H1 (cell line): Measurements from ENCODE around the gene PCDHGA1. TPM values are rescaled to one million over a fixed set of nuclear protein-coding genes. Genes with fewer than 3 reads are reported as not detected.

ENCODE experiments used
- JUN ChIP-seq: IDR thresholded peaks from 2 replicates; pipeline ENCODE4 v1.6.1; 2011; ENCODE audit warnings: low read depth, mild to moderate bottlenecking, improper control_type of control experiment, low read length
- KDM4A ChIP-seq: IDR thresholded peaks from one replicate; pipeline ENCODE4 v1.7.1; 2012; ENCODE audit warnings: low read depth, mild to moderate bottlenecking, moderate library complexity, low read length, inconsistent platforms; ENCODE audit not compliant: severe bottlenecking
- RAD21 ChIP-seq, 2 experiments: IDR thresholded peaks in 1 of 2; conservative IDR thresholded peaks in 1 of 2; 2 replicates each; pipeline ENCODE4 v1.6.1; 2011; ENCODE audit warnings: low read depth in 2 of 2, low read length in 2 of 2, improper control_type of control experiment in 1 of 2, inconsistent platforms in 1 of 2, mild to moderate bottlenecking in 1 of 2, moderate library complexity in 1 of 2
- TEAD4 ChIP-seq: IDR thresholded peaks from 2 replicates; pipeline ENCODE4 v1.6.1; 2012; ENCODE audit warnings: low read depth, low read length, inconsistent platforms, mixed read lengths
- polyA plus RNA-seq, 7 experiments: library from polyadenylated mRNA; depleted of rRNA in 3 of 7; stranded (reverse) in 5 of 7; unstranded in 2 of 7; fragments of >200 nt in 5 of 7; fragments of 200-250 nt in 2 of 7; gene quantifications; 1 replicate in 5 of 7; 2 replicates in 1 of 7; 4 replicates in 1 of 7; pipeline versions ENCODE4 v1.2.1 to v1.2.3, GENCODE V29; 2011 to 2013; ENCODE audit warnings: missing spikeins in 2 of 7, mixed read lengths in 2 of 7
- total RNA-seq: library from RNA; stranded (reverse); fragmentation: NEBNext Ultra II Directional; extraction: Animal tissue kit (Norgen Biotek cat#: 25700); gene quantifications from 2 replicates; pipeline ENCODE4 v1.2.1, GENCODE V29; 2021
- TF ChIP-seq, protein P1 (sequence below): IDR thresholded peaks from 2 replicates; pipeline ENCODE4 v1.6.1; 2011; ENCODE audit warnings: low read length, improper control_type of control experiment

The PCDHGA1 gene
- total and polyA plus RNA-seq, 2 of the 8 experiments (the other 6 are each of a cell fraction or from before 2014, with no cell fraction given) = 0.57 to 0.89 TPM

- TF ChIP-seq RAD21 (IDR thresholded peaks at IDR 0.05 in 1 of 2, conservative IDR thresholded peaks at IDR 0.05 in 1 of 2; ENCODE audit: low read depth in 2 of 2, low read length in 2 of 2) = no peak
- no peak for TF ChIP-seq JUN
- TF ChIP-seq, protein P1, sequence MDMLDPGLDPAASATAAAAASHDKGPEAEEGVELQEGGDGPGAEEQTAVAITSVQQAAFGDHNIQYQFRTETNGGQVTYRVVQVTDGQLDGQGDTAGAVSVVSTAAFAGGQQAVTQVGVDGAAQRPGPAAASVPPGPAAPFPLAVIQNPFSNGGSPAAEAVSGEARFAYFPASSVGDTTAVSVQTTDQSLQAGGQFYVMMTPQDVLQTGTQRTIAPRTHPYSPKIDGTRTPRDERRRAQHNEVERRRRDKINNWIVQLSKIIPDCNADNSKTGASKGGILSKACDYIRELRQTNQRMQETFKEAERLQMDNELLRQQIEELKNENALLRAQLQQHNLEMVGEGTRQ = no peak
- TF ChIP-seq KDM4A = no peak
- no peak for TF ChIP-seq TEAD4
- TF ChIP-seq, all 59 proteins: peak for 0
Observed at GRCh38 chr5:141558150-141558549, 227.8 kb downstream of the PCDHGA1 start (continued).
